Smooth muscle cell (in vitro differentiated cells): ENCODE data around the gene MGAT5. TPM values are rescaled to one million over a fixed set of nuclear protein-coding genes. Genes with fewer than 3 reads are reported as not detected.

Source experiments
- DNase-seq: peaks from one replicate; lab custom pipeline; 2025; ENCODE audit not compliant: unreplicated experiment; lab: John Stamatoyannopoulos, UW
- H2AFZ ChIP-seq: fragments of 200-600 bp; sonication (generic); 2 replicates; pipeline ENCODE4 v1.6.0; 2016; ENCODE audit warnings: antibody characterized with exemption, low read depth, mild to moderate bottlenecking
- H3F3A ChIP-seq: fragments of 200-600 bp; sonication (generic); 2 replicates; pipeline ENCODE4 v1.6.0; 2017; ENCODE audit warnings: antibody characterized with exemption, low read depth
- H3K27ac ChIP-seq: fragments of 200-600 bp; sonication (generic); 2 replicates; pipeline ENCODE4 v1.5.1; 2016; ENCODE audit warnings: low read depth, mild to moderate bottlenecking
- H3K27me3 ChIP-seq: fragments of 200-600 bp; sonication (generic); 2 replicates; pipeline ENCODE4 v1.6.1; 2016; ENCODE audit warnings: low read depth, mild to moderate bottlenecking
- H3K36me3 ChIP-seq: fragments of 200-600 bp; sonication (generic); 2 replicates; pipeline ENCODE4 v1.5.1; 2016; ENCODE audit warnings: low read depth
- H3K4me1 ChIP-seq: fragments of 200-600 bp; sonication (generic); 2 replicates; pipeline ENCODE4 v1.5.1; 2016; ENCODE audit warnings: low read depth
- H3K4me2 ChIP-seq: fragments of 200-600 bp; sonication (generic); 2 replicates; pipeline ENCODE4 v1.6.0; 2016; ENCODE audit warnings: mild to moderate bottlenecking
- H3K4me3 ChIP-seq: fragments of 200-600 bp; sonication (generic); 2 replicates; pipeline ENCODE4 v1.5.1; 2016; ENCODE audit warnings: mild to moderate bottlenecking
- H3K79me2 ChIP-seq: fragments of 200-600 bp; sonication (generic); 2 replicates; pipeline ENCODE4 v1.6.0; 2016; ENCODE audit warnings: low read depth, mild to moderate bottlenecking
- H3K9ac ChIP-seq: fragments of 200-600 bp; sonication (generic); 2 replicates; pipeline ENCODE4 v1.6.0; 2016; ENCODE audit warnings: low read depth
- H3K9me3 ChIP-seq: fragments of 200-600 bp; sonication (generic); replicated peaks from 2 replicates; pipeline ENCODE4 v1.5.1; 2016; ENCODE audit warnings: low read depth
- H4K20me1 ChIP-seq: fragments of 200-600 bp; sonication (generic); 2 replicates; pipeline ENCODE4 v1.6.0; 2016; ENCODE audit warnings: low read depth
- CTCF ChIP-seq: fragments of 200-600 bp; sonication (generic); IDR thresholded peaks from 2 replicates; pipeline ENCODE4 v1.5.1; 2017; ENCODE audit warnings: borderline replicate concordance, mild to moderate bottlenecking, antibody characterized with exemption; ENCODE audit not compliant: insufficient read depth, poor library complexity, severe bottlenecking
- WGBS: methylation state at CpG from one replicate; pipeline ENCODE4 v1.1.7; 2016; ENCODE audit warnings: low lambda C conversion rate; 5-methylcytosine and 5-hydroxymethylcytosine counted together
- polyA plus RNA-seq: library from polyadenylated mRNA; unstranded; fragments of >200 nt; fragmentation: Nextera tagmentation; extraction: Ambion mirVana; gene quantifications from 2 replicates; pipeline ENCODE4 v1.2.1, GENCODE V29; 2016
- total RNA-seq: library from RNA; depleted of rRNA; stranded (reverse); fragments of >200 nt; gene quantifications from 2 replicates; pipeline ENCODE4 v1.2.3, GENCODE V29; 2014

The MGAT5 gene
- total and polyA plus RNA-seq, 2 experiments from 2014 or later: 4.5 to 33.8 TPM

DNA sequence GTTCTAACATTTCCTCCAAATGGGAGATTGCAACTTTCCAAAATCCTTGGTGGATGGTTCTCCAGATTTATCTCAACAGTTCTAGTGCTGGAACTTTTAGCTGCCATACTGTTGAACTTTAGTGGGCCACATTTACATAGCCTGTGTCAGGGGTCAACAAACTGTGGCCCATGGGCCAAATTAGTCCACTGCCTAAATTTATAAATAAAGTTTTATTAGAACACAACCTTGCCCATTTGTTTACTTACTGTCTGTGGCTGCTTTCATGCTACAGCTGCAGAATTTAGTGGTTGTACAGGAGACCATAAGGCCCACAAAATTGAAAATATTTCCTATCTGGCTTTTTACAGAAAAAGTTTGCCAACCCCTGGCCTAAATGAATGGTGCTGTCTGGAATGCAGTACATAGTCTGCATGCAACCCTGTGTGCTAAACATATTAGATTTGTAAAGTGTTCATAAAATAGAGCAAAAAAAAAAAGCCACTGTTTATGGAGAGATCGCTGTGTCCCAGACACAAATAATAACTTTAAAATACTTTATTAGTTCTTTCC is 30.3 kb downstream of the MGAT5 start:
- no peak for TF ChIP-seq CTCF
- Histone ChIP-seq H3K79me2 (no peaks in the 10 kb centered on the region), H3K4me1 (peaks cover 4% of the 10 kb centered on the region), H4K20me1 (no peaks in the 10 kb centered on the region), H3K9me3 (no peaks in the 10 kb centered on the region), H3K27me3 (no peaks in the 10 kb centered on the region), H3K4me3 (no peak overlapping the region), H3K36me3 (no peaks in the 10 kb centered on the region), H3K27ac (peak overlapping the region; percentile 83), H3K4me2 (peak overlapping the region; percentile 52), H3K9ac (peak overlapping the region; percentile 26), H2AFZ (no peak overlapping the region), H3F3A (peaks cover 4% of the 10 kb centered on the region)
- no peak for DNase-seq
- 53% methylated on average over 1 of the region's 1 CpG for WGBS

- no peak for TF ChIP-seq CTCF
- peaks cover 13% of the 10 kb centered on the region for H3K4me1 ChIP-seq
- peaks cover 4% of the 10 kb centered on the region for H3K79me2 ChIP-seq
- no peaks in the 10 kb centered on the region for H3K27me3 ChIP-seq
- H3K27ac ChIP-seq: no peak overlapping the region
- H3K9me3 ChIP-seq: no peaks in the 10 kb centered on the region
- DNase-seq: no peak
- no peaks in the 10 kb centered on the region for H4K20me1 ChIP-seq
- H3K4me3 ChIP-seq: no peak overlapping the region
- H3K9ac ChIP-seq: no peak overlapping the region
- H3K36me3 ChIP-seq: no peaks in the 10 kb centered on the region
- WGBS: 90% methylated on average over 2 of the region's 2 CpGs
- H3F3A ChIP-seq: peaks cover 22% of the 10 kb centered on the region
- H2AFZ ChIP-seq: no peak overlapping the region
- no peak overlapping the region for H3K4me2 ChIP-seq
These were observed 33.5 kb downstream of the MGAT5 start for GRCh38 chr2:134287323-134287722.

- H3K27ac ChIP-seq: no peak overlapping the region
- H3K79me2 ChIP-seq: peaks cover 9% of the 10 kb centered on the region
- WGBS: 96% methylated on average over 3 of the region's 3 CpGs
- no peaks in the 10 kb centered on the region for H4K20me1 ChIP-seq
- no peaks in the 10 kb centered on the region for H3K36me3 ChIP-seq
- H3K27me3 ChIP-seq: no peaks in the 10 kb centered on the region
- no peak overlapping the region for H3K4me3 ChIP-seq
- H3K4me2 ChIP-seq: no peak overlapping the region
- H2AFZ ChIP-seq: no peak overlapping the region
- H3K4me1 ChIP-seq: peaks cover 13% of the 10 kb centered on the region
- DNase-seq: no peak
- no peak for TF ChIP-seq CTCF
- no peak overlapping the region for H3K9ac ChIP-seq
- H3F3A ChIP-seq: peaks cover 21% of the 10 kb centered on the region
- H3K9me3 ChIP-seq: no peaks in the 10 kb centered on the region
These were observed 34.9 kb downstream of the MGAT5 start for GRCh38 chr2:134288814-134289213.

- DNase-seq: no peak
- Histone ChIP-seq H3F3A (peaks cover 17% of the 10 kb centered on the region), H4K20me1 (no peaks in the 10 kb centered on the region), H3K36me3 (no peaks in the 10 kb centered on the region), H3K4me2 (peak overlapping the region; percentile 77), H3K27me3 (no peaks in the 10 kb centered on the region), H3K4me3 (no peak overlapping the region), H3K79me2 (peaks cover 9% of the 10 kb centered on the region), H3K4me1 (peaks cover 10% of the 10 kb centered on the region), H3K9ac (no peak overlapping the region), H3K9me3 (no peaks in the 10 kb centered on the region), H2AFZ (no peak overlapping the region), H3K27ac (peak overlapping the region; percentile 91)
- WGBS: 100% methylated on average over 6 of the region's 6 CpGs
- no peak for TF ChIP-seq CTCF
These were observed 35.4 kb downstream of the MGAT5 start for GRCh38 chr2:134289225-134289624.
